ENCODE results near the gene OBSCN.

OBSCN gene

GRCh38 chr1:228190778-228191177 lies 17.1 kb upstream of the OBSCN start:
- no peak for DNase-seq (ENCODE audit: low read depth in 2 of 2)

- no peak for DNase-seq (ENCODE audit: low read depth in 2 of 2)
Measured at GRCh38 chr1:228194436-228194835, 13.4 kb upstream of the OBSCN start.

- DNase-seq (ENCODE audit: low read depth in 2 of 2), result no peak
Measured at GRCh38 chr1:228194921-228195812, 12.7 kb upstream of the OBSCN start.

- no peak for DNase-seq (ENCODE audit: low read depth in 2 of 2)
Measured at GRCh38 chr1:228197555-228198147, 10.2 kb upstream of the OBSCN start.

- DNase-seq (ENCODE audit: low read depth in 2 of 2), result no peak
Measured at GRCh38 chr1:228198977-228199590, 8.8 kb upstream of the OBSCN start.

- no peak for DNase-seq (ENCODE audit: low read depth in 2 of 2)
Measured at GRCh38 chr1:228204958-228205357, 2.9 kb upstream of the OBSCN start.

- DNase-seq (ENCODE audit: low read depth in 2 of 2), result no peak
Measured at GRCh38 chr1:228205526-228206436, 2.1 kb upstream of the OBSCN start.

GRCh38 chr1:228206582-228207351 lies 1.1 kb upstream of the OBSCN start:
- DNase-seq (ENCODE audit: low read depth in 2 of 2), result no peak

GRCh38 chr1:228207381-228207810 lies 448 bp upstream of the OBSCN start:
- DNase-seq (ENCODE audit: low read depth in 2 of 2), result no peak

- DNase-seq (ENCODE audit: low read depth in 2 of 2), result no peak
Measured at GRCh38 chr1:228208831-228209551, 1.1 kb downstream of the OBSCN start.

GRCh38 chr1:228209657-228210056 lies 1.8 kb downstream of the OBSCN start:
- no peak for DNase-seq (ENCODE audit: low read depth in 2 of 2)

GRCh38 chr1:228210076-228210651 lies 2.3 kb downstream of the OBSCN start:
- DNase-seq (ENCODE audit: low read depth in 2 of 2), result no peak

GRCh38 chr1:228210712-228211530 lies 3.1 kb downstream of the OBSCN start:
- DNase-seq (ENCODE audit: low read depth in 2 of 2), result no peak

- no peak for DNase-seq (ENCODE audit: low read depth in 2 of 2)
Measured at GRCh38 chr1:228211531-228212414, 3.9 kb downstream of the OBSCN start.

GRCh38 chr1:228212415-228212965 lies 4.6 kb downstream of the OBSCN start:
- no peak for DNase-seq (ENCODE audit: low read depth in 2 of 2)

GRCh38 chr1:228212966-228213844 lies 5.4 kb downstream of the OBSCN start:
- DNase-seq (ENCODE audit: low read depth in 2 of 2), result peak; percentile 79 to 82

Data from stimulated activated CD8-positive, alpha-beta memory T cell treated with anti-CD3 and anti-CD28 coated beads, Interleukin-15, amount 100 ng/mL, for 4 hours (primary cell).